Measurements from ENCODE around the gene GDF9. TPM values are rescaled to one million over a fixed set of nuclear protein-coding genes. Genes with fewer than 3 reads are reported as not detected.

Gene GDF9
- total RNA-seq, 3 donors from 2014 or later (not counting 1 experiment from before 2014, with no cell fraction given) = 0.53 to 0.78 (median 0.57) TPM

GRCh38 chr5:132848270-132848669 lies 18.0 kb downstream of the GDF9 start:
- no peak overlapping the region for H3K27ac Mint-ChIP-seq
- H3K36me3 Mint-ChIP-seq = no peaks in the 10 kb centered on the region
- DNase-seq (no peak), ATAC-seq (no peak)
- no peaks in the 10 kb centered on the region for H3K4me1 Mint-ChIP-seq
- intact Hi-C loops (cut with micrococcal nuclease) = no loop called here
- Histone ChIP-seq H3K9me3 (ENCODE audit: control insufficient read depth, insufficient read depth, low read length) (no peaks in the 10 kb centered on the region), H3K4me3 (ENCODE audit: low read length) (no peak overlapping the region), H3K27me3 (ENCODE audit: control insufficient read depth, insufficient read depth, low read length) (no peaks in the 10 kb centered on the region), H3K4me1 (ENCODE audit: control insufficient read depth, insufficient read depth, low read length) (no peaks in the 10 kb centered on the region), H3K36me3 (ENCODE audit: control insufficient read depth, insufficient read depth, low read length) (no peaks in the 10 kb centered on the region), H3K27ac (ENCODE audit: low read length) (no peak overlapping the region)
- 95% methylated on average over 8 of the region's 8 CpGs for WGBS (ENCODE audit: insufficient coverage)
- H3K4me3 Mint-ChIP-seq = no peak overlapping the region
- H3K9me3 Mint-ChIP-seq = no peaks in the 10 kb centered on the region
- peaks cover 6 to 7% of the 10 kb centered on the region in 2 donors for H3K27me3 Mint-ChIP-seq (ENCODE audit: low read depth in 2 of 2)
- TF ChIP-seq CTCF (IDR thresholded peaks at IDR 0.05) = no peak

- no peak for TF ChIP-seq CTCF (IDR thresholded peaks at IDR 0.05)
- Mint-ChIP-seq H3K27ac (no peak overlapping the region), H3K4me1 (no peaks in the 10 kb centered on the region), H3K36me3 (no peaks in the 10 kb centered on the region), H3K9me3 (no peaks in the 10 kb centered on the region), H3K27me3 (ENCODE audit: low read depth in 2 of 2) (no peaks in the 10 kb centered on the region), H3K4me3 (no peak overlapping the region)
- 90% methylated on average over 4 of the region's 4 CpGs for WGBS (ENCODE audit: insufficient coverage)
- intact Hi-C loops (cut with micrococcal nuclease) = no loop called here
- H3K4me3 ChIP-seq (ENCODE audit: low read length) = no peak overlapping the region
- ATAC-seq (no peak), DNase-seq (no peak)
- no peaks in the 10 kb centered on the region for H3K9me3 ChIP-seq (ENCODE audit: control insufficient read depth, insufficient read depth, low read length)
- H3K36me3 ChIP-seq (ENCODE audit: control insufficient read depth, insufficient read depth, low read length) = no peaks in the 10 kb centered on the region
- H3K27ac ChIP-seq (ENCODE audit: low read length) = no peak overlapping the region
- H3K27me3 ChIP-seq (ENCODE audit: control insufficient read depth, insufficient read depth, low read length) = no peaks in the 10 kb centered on the region
- H3K4me1 ChIP-seq (ENCODE audit: control insufficient read depth, insufficient read depth, low read length) = no peaks in the 10 kb centered on the region
Observed at GRCh38 chr5:132841305-132841704, 25.0 kb downstream of the GDF9 start.

- Mint-ChIP-seq H3K4me1 (no peaks in the 10 kb centered on the region), H3K27ac (no peak overlapping the region), H3K4me3 (no peak overlapping the region), H3K27me3 (ENCODE audit: low read depth in 2 of 2) (no peaks in the 10 kb centered on the region), H3K36me3 (no peaks in the 10 kb centered on the region), H3K9me3 (no peaks in the 10 kb centered on the region)
- no peak overlapping the region for H3K27ac ChIP-seq (ENCODE audit: low read length)
- TF ChIP-seq CTCF (IDR thresholded peaks at IDR 0.05) = no peak
- H3K4me1 ChIP-seq (ENCODE audit: control insufficient read depth, insufficient read depth, low read length) = no peaks in the 10 kb centered on the region
- H3K36me3 ChIP-seq (ENCODE audit: control insufficient read depth, insufficient read depth, low read length) = no peaks in the 10 kb centered on the region
- no peak for DNase-seq
- H3K9me3 ChIP-seq (ENCODE audit: control insufficient read depth, insufficient read depth, low read length) = no peaks in the 10 kb centered on the region
- no peak overlapping the region for H3K4me3 ChIP-seq (ENCODE audit: low read length)
- WGBS (ENCODE audit: insufficient coverage) = 93% methylated on average over 1 of the region's 1 CpG
- intact Hi-C loops (cut with micrococcal nuclease) = no loop called here
- ATAC-seq = no peak
- H3K27me3 ChIP-seq (ENCODE audit: control insufficient read depth, insufficient read depth, low read length) = no peaks in the 10 kb centered on the region
Observed at GRCh38 chr5:132840896-132841295, 25.4 kb downstream of the GDF9 start.

GRCh38 chr5:132840313-132840712 lies 26.0 kb downstream of the GDF9 start:
- Mint-ChIP-seq H3K27ac (no peak overlapping the region), H3K4me1 (no peaks in the 10 kb centered on the region), H3K4me3 (no peak overlapping the region), H3K27me3 (ENCODE audit: low read depth in 2 of 2) (no peaks in the 10 kb centered on the region), H3K9me3 (no peaks in the 10 kb centered on the region), H3K36me3 (no peaks in the 10 kb centered on the region)
- DNase-seq = no peak
- Histone ChIP-seq H3K27ac (ENCODE audit: low read length) (no peak overlapping the region), H3K4me1 (ENCODE audit: control insufficient read depth, insufficient read depth, low read length) (no peaks in the 10 kb centered on the region), H3K36me3 (ENCODE audit: control insufficient read depth, insufficient read depth, low read length) (no peaks in the 10 kb centered on the region), H3K9me3 (ENCODE audit: control insufficient read depth, insufficient read depth, low read length) (no peaks in the 10 kb centered on the region), H3K4me3 (ENCODE audit: low read length) (no peak overlapping the region), H3K27me3 (ENCODE audit: control insufficient read depth, insufficient read depth, low read length) (no peaks in the 10 kb centered on the region)
- ATAC-seq = no peak
- 82% methylated on average over 3 of the region's 3 CpGs for WGBS (ENCODE audit: insufficient coverage)
- no peak for TF ChIP-seq CTCF (IDR thresholded peaks at IDR 0.05)
- intact Hi-C loops (cut with micrococcal nuclease) = no loop called here
